Right lung (tissue), 5 donors: ENCODE measurements around the gene NUBPL. TPM values are rescaled to one million over a fixed set of nuclear protein-coding genes. Genes with fewer than 3 reads are reported as not detected.
"Not testable (repeated sequence)": the region's sequence is repeated elsewhere in the genome, so short reads cannot be mapped to it uniquely, and the experiment has no call there.

Experiments
- DNase-seq, 2 donors: peaks; one replicate each; pipeline ENCODE4 v3.0.0-alpha.2; 2013
- polyA plus RNA-seq, 5 donors: library from polyadenylated mRNA; unstranded; fragments of 120-200 nt; gene quantifications; one replicate each; pipeline versions ENCODE4 v1.2.1 to v1.2.3, GENCODE V29; 2013; ENCODE audit warnings: inconsistent platforms in 1 of 5, low replicate concordance in 1 of 5; ENCODE audit not compliant: insufficient read length in 5 of 5, insufficient read depth in 1 of 5

NUBPL gene
- polyA plus RNA-seq, 5 donors, result 14.4 to 19.1 (median 16.4) TPM

GRCh38 chr14:31572955-31573354, 11.8 kb downstream of the NUBPL start:
- DNase-seq, result no peak

- no peak for DNase-seq
Observed at GRCh38 chr14:31576949-31577348, 15.7 kb downstream of the NUBPL start.

DNA sequence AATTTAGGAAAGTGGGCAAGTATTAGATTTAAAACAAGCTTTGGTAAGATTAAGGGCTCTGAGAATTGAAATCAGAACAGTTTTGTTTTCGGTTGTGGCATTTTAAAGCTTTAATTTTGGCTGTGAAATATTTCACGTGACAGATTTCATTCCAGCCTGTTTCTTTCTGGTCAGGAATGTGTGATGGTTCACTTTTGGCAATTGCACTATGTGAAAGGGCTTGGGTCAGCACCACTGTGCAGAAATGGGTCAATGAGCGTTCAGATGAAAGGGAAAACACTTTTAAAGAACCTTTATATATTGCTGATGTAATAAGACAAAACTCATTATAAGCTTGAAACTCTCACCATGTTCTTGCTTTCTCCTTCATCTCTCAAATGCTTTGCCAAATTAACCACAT, 17.1 kb downstream of the NUBPL start:
- DNase-seq, result no peak

- DNase-seq, result no peak
Observed at GRCh38 chr14:31578792-31579501, 17.7 kb downstream of the NUBPL start.

DNA sequence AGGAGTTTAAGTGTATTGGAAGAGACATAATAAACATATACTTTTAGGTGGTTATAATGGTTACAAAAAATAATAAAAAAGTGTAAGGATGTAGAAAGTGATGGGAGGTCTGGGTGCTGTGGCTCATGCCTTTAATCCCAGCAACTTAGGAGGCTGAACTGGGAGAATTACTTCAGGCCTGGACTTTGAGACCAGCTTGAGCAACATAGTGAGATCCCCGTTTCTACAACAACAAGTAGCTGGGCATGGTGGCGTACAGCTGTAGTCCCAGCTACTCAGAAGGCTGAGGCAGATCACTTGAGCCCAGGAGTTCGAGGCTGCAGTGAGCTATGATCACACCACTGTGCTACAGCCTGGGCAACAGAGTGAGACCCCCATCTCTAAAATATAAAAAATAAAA, 19.0 kb downstream of the NUBPL start:
- DNase-seq, result no peak

- DNase-seq, result peak; percentile 56 to 76
Observed at GRCh38 chr14:31582286-31582691, 21.1 kb downstream of the NUBPL start.

DNA sequence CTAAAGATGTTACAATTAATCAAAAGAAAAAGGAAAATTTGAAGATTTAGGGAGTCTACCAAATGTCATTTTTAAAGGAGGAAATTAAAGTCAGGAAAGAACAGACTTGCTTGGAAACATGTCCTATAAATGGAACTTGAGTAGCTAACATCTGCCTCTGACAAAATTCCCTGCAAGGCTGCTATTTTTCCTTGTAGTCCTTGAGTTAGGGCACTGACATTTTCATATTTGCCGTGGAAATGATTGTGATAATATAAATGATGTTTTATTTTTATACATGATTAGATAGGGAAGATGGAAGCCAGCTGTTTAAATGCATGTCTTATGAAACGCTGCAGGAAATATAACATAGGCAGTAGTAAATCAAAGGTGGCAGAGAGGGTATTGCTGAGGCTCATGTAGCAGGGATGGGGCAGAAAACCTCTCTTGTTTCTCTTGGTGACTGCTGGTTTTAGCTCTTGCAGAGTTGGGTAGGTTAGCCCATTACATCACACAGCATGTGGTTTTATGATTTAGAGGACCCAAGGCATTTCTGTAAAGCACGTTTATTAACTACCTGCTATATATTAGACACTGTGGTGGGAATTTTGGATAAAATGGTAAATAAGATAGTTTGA, 21.7 kb downstream of the NUBPL start:
- DNase-seq, result peak in 1 of 2 donors; percentile 50

- no peak for DNase-seq
Observed at GRCh38 chr14:31590206-31590605, 29.0 kb downstream of the NUBPL start.

- DNase-seq, result no peak
Observed at GRCh38 chr14:31592122-31592521, 30.9 kb downstream of the NUBPL start.

- no peak for DNase-seq
Observed at GRCh38 chr14:31592631-31593030, 31.4 kb downstream of the NUBPL start.

DNA sequence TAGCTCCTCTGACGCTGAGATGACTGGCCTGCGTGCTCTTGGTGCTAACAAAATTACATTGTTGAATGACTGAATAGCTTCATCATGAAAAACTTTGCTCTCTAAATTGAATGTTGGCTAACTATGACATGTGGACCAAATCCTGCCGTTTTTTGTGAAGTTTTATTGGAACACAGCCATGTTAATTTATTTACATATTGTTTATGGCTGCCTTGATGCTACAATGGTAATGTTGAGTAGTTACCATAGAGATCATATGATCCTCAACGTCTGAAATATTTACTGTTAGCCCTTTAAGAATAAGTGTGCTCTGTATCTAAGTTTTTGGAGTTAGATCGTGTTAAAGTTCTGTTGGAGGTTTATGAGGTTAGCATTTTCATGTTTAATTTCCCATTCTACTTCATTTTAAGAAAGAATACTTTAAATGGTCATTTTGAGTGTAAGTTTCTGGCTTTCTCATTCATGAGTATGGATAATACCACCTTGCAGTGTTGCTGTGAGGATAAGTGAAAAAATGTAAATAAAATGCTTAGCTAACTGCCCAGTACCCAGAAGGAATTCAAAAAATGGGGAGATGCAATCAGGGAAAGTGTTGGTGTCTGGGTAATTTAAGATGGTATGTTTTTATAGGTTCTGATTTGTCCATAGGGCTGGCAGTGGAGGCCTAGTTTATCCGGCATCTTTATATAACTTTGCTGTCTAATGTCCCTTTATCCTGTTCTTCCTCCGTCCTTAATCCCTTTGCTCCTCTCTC, 35.3 kb downstream of the NUBPL start:
- DNase-seq, result no peak

DNA sequence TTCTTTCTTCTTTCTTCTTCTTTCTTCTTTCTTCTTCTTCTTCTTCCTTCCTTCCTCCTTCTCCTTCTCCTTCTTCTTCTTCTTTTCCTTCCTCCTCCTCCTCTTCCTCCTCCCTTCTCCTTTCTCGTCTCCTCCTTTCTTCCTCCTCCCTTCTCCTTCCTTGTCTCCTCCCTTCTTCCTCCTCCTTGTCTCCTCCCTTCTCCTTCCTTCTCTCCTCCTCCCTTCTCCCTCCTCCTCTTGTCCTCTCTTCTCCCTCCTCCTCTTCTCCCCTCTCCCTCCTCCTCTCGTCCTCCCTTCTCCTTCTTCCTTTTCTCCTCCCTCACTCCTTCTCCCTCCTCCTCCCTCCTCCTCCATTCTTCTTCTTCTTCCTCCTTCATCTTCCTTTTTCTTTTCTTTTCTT, 44.5 kb downstream of the NUBPL start:
- DNase-seq, result no peak

GRCh38 chr14:31611778-31612433, 50.7 kb downstream of the NUBPL start:
- DNase-seq, result no peak

DNA sequence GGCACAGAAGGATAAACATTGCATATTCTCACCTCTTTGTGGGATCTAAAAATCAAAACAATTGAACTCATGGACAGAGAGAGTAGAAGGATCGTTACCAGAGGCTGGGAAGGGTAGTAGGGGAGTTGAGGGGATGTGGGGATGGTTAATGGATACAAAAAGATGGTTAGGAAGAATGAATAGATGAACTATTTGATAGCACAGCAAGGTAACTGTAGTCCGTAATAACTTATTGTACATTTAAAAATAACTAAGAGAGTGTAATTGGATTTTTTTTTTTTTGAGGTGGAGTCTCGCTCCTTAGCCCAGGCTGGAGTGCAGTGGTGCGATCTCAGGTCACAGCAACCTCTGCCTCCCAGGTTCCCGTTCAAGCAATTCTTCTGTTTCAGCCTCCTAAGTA, 52.0 kb downstream of the NUBPL start:
- DNase-seq, result no peak

- not testable (repeated sequence) for DNase-seq
Observed at GRCh38 chr14:31618884-31619283, 57.7 kb downstream of the NUBPL start.

- no peak for DNase-seq
Observed at GRCh38 chr14:31619440-31619839, 58.2 kb downstream of the NUBPL start.

- DNase-seq, result not testable (repeated sequence)
Observed at GRCh38 chr14:31620898-31621297, 59.7 kb downstream of the NUBPL start.

- no peak for DNase-seq
Observed at GRCh38 chr14:31622060-31622459, 60.9 kb downstream of the NUBPL start.

GRCh38 chr14:31652900-31653299, 91.7 kb downstream of the NUBPL start:
- not testable (repeated sequence) for DNase-seq

GRCh38 chr14:31657917-31658316, 96.7 kb downstream of the NUBPL start:
- no peak for DNase-seq

DNA sequence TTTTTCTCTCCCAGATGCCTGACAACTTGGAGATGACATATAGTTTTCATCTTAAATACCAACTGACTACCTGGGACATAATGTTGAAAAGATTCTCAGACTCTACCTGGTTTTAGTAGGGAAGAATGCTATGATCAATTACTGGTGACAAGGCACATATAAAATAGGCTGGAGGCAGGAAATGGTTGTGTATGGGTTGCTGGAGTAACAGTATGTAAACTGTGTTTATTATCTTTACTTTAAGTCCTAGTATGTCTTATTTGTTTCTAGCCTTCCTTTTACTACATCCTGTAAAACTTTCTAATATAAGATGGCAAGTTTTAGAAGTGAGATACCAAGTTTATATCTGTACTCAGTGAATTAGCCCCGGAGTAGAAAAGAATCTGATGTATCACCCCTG, 98.1 kb downstream of the NUBPL start:
- no peak for DNase-seq

- no peak for DNase-seq
Observed at GRCh38 chr14:31660191-31660590, 99.0 kb downstream of the NUBPL start.
